Hepatocyte (in vitro differentiated cells): ENCODE data around the gene CDH15. TPM values are rescaled to one million over a fixed set of nuclear protein-coding genes. Genes with fewer than 3 reads are reported as not detected.

Source experiments
- DNase-seq: peaks from one replicate; pipeline ENCODE4 v3.0.0-alpha.2; 2016; ENCODE audit warnings: low spot score
- H2AFZ ChIP-seq: fragments of 200-600 bp; sonication (generic); 2 replicates; pipeline ENCODE4 v1.6.0; 2016; ENCODE audit warnings: antibody characterized with exemption, mild to moderate bottlenecking
- H3K27ac ChIP-seq: fragments of 200-600 bp; sonication (generic); 2 replicates; pipeline ENCODE4 v1.5.1; 2016; ENCODE audit warnings: mild to moderate bottlenecking
- H3K27me3 ChIP-seq: fragments of 200-600 bp; sonication (generic); 2 replicates; pipeline ENCODE4 v1.6.1; 2016
- H3K36me3 ChIP-seq: fragments of 200-600 bp; sonication (generic); replicated peaks from 2 replicates; pipeline ENCODE4 v1.5.1; 2016; ENCODE audit warnings: low read depth; ENCODE audit not compliant: insufficient read depth
- H3K4me1 ChIP-seq: fragments of 200-600 bp; sonication (generic); 2 replicates; pipeline ENCODE4 v1.5.1; 2016; ENCODE audit warnings: mild to moderate bottlenecking, moderate library complexity; ENCODE audit not compliant: insufficient read depth
- H3K4me2 ChIP-seq: fragments of 200-600 bp; sonication (generic); 2 replicates; pipeline ENCODE4 v1.6.0; 2016
- H3K4me3 ChIP-seq: fragments of 200-600 bp; sonication (generic); 2 replicates; pipeline ENCODE4 v1.5.1; 2016; ENCODE audit warnings: mild to moderate bottlenecking
- H3K79me2 ChIP-seq: fragments of 200-600 bp; sonication (generic); 2 replicates; pipeline ENCODE4 v1.6.0; 2017; ENCODE audit warnings: mild to moderate bottlenecking
- H3K9me2 ChIP-seq: fragments of 200-600 bp; sonication (generic); replicated peaks from 2 replicates; pipeline ENCODE4 v1.6.0; 2017; ENCODE audit warnings: mild to moderate bottlenecking; ENCODE audit not compliant: insufficient read depth
- H3K9me3 ChIP-seq: fragments of 200-600 bp; sonication (generic); 2 replicates; pipeline ENCODE4 v1.5.1; 2016; ENCODE audit warnings: low read depth, mild to moderate bottlenecking
- H4K20me1 ChIP-seq: fragments of 200-600 bp; sonication (generic); 2 replicates; pipeline ENCODE4 v1.6.0; 2016; ENCODE audit warnings: mild to moderate bottlenecking; ENCODE audit not compliant: insufficient read depth, poor library complexity, severe bottlenecking
- CTCF ChIP-seq: fragments of 200-600 bp; sonication (generic); IDR thresholded peaks from 2 replicates; pipeline ENCODE4 v1.5.1; 2016; ENCODE audit warnings: antibody characterized with exemption, mild to moderate bottlenecking; ENCODE audit not compliant: poor library complexity
- EZH2 ChIP-seq: fragments of 200-600 bp; sonication (generic); IDR thresholded peaks from 2 replicates; pipeline ENCODE4 v1.6.1; 2016; ENCODE audit warnings: antibody characterized with exemption, mild to moderate bottlenecking, borderline replicate concordance
- EZH2phosphoT487 ChIP-seq: fragments of 200-600 bp; sonication (generic); IDR thresholded peaks from one replicate; pipeline ENCODE4 v1.6.1; 2018; ENCODE audit warnings: antibody characterized with exemption, mild to moderate bottlenecking, low read depth, moderate library complexity; ENCODE audit not compliant: unreplicated experiment, severe bottlenecking
- WGBS: methylation state at CpG from one replicate; pipeline ENCODE4 v1.1.6; 2016; ENCODE audit warnings: low lambda C conversion rate; ENCODE audit errors: missing lambda C conversion rate; 5-methylcytosine and 5-hydroxymethylcytosine counted together
- polyA plus RNA-seq: library from polyadenylated mRNA; unstranded; fragments of >200 nt; fragmentation: Nextera tagmentation; extraction: Ambion mirVana; gene quantifications from 2 replicates; pipeline ENCODE4 v1.2.1, GENCODE V29; 2016
- total RNA-seq: library from RNA; depleted of rRNA; stranded (reverse); fragments of >200 nt; gene quantifications from 2 replicates; pipeline ENCODE4 v1.2.3, GENCODE V29; 2014

CDH15 gene
- total and polyA plus RNA-seq, 2 experiments from 2014 or later, result 0.13 to 0.47 TPM

GRCh38 chr16:89207993-89208392 is 36.4 kb downstream of the CDH15 start:
- H3K4me2 ChIP-seq, result no peak overlapping the region
- no peaks in the 10 kb centered on the region for H3K36me3 ChIP-seq
- H2AFZ ChIP-seq, result no peak overlapping the region
- no peaks in the 10 kb centered on the region for H3K9me2 ChIP-seq
- no peak overlapping the region for H3K27ac ChIP-seq
- 96% methylated on average over 4 of the region's 4 CpGs for WGBS
- peaks cover 18% of the 10 kb centered on the region for H3K27me3 ChIP-seq
- H3K4me3 ChIP-seq, result no peak overlapping the region
- no peaks in the 10 kb centered on the region for H4K20me1 ChIP-seq
- TF ChIP-seq CTCF (no peak), EZH2phosphoT487 (no peak), EZH2 (no peak)
- DNase-seq, result no peak
- no peaks in the 10 kb centered on the region for H3K4me1 ChIP-seq
- H3K79me2 ChIP-seq, result no peaks in the 10 kb centered on the region
- H3K9me3 ChIP-seq, result no peaks in the 10 kb centered on the region

GRCh38 chr16:89209522-89210044 is 38.0 kb downstream of the CDH15 start:
- H3K4me1 ChIP-seq, result no peaks in the 10 kb centered on the region
- no peak for TF ChIP-seq EZH2
- no peak for TF ChIP-seq CTCF
- TF ChIP-seq EZH2phosphoT487, result no peak
- H3K79me2 ChIP-seq, result no peaks in the 10 kb centered on the region
- 74% methylated on average over 14 of the region's 15 CpGs for WGBS
- H3K27me3 ChIP-seq, result peaks cover 3% of the 10 kb centered on the region
- H3K4me3 ChIP-seq, result no peak overlapping the region
- H3K36me3 ChIP-seq, result no peaks in the 10 kb centered on the region
- no peak for DNase-seq
- H3K4me2 ChIP-seq, result no peak overlapping the region
- no peaks in the 10 kb centered on the region for H3K9me3 ChIP-seq
- H3K27ac ChIP-seq, result no peak overlapping the region
- no peak overlapping the region for H2AFZ ChIP-seq
- H4K20me1 ChIP-seq, result no peaks in the 10 kb centered on the region
- H3K9me2 ChIP-seq, result no peaks in the 10 kb centered on the region

- no peak overlapping the region for H2AFZ ChIP-seq
- 86% methylated on average over 11 of the region's 11 CpGs for WGBS
- no peak overlapping the region for H3K4me3 ChIP-seq
- no peaks in the 10 kb centered on the region for H3K27me3 ChIP-seq
- H3K27ac ChIP-seq, result no peak overlapping the region
- TF ChIP-seq EZH2 (no peak), EZH2phosphoT487 (no peak), CTCF (no peak)
- H4K20me1 ChIP-seq, result no peaks in the 10 kb centered on the region
- H3K4me1 ChIP-seq, result no peaks in the 10 kb centered on the region
- no peaks in the 10 kb centered on the region for H3K79me2 ChIP-seq
- no peak overlapping the region for H3K4me2 ChIP-seq
- DNase-seq, result no peak
- H3K36me3 ChIP-seq, result no peaks in the 10 kb centered on the region
- no peaks in the 10 kb centered on the region for H3K9me2 ChIP-seq
- H3K9me3 ChIP-seq, result no peaks in the 10 kb centered on the region
Measured at GRCh38 chr16:89210165-89210903, 38.8 kb downstream of the CDH15 start.
